Measurements from ENCODE around the gene POU2F1.

Gene POU2F1

GRCh38 chr1:167273027-167273800 is 52.5 kb downstream of the POU2F1 start:
- DNase-seq, result no peak

DNA sequence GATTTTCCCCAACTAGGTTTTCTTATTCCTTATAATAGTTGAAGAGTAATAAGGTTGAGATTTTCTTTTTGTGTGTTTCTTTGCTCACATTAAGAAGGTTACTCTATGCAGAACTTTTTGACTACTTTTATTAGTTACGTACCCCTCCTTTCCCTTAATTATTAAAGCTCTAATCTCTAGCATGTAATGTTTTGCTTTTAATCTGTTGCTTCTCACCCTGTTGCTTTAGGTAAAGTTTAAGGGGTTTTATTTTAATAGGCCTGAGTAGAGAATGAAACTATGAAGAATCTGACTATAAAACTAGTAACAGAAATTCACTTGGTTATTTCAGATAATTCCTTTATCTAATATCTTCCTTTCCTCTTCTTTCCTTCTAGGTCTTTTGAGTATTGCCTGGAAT is 53.4 kb downstream of the POU2F1 start:
- DNase-seq, result no peak

DNA sequence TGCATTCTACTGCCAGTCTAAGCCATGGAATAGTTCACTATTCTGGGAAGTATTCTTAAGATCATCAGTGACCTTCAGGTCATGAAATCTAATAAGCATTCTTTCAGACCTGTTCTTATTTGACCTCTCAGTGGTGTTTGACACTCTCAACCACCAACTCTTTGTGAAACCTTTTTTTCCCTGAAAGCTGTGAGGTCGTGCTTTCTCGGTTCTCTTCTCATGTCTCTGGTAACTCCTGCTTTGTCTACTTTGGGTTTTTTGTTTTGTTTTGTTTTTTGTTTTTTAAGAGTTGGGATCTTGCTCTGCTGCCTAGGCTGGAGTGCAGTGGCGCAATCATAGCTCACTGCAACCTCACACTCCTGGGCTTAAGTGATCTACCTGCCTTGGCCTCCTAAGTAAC is 56.3 kb downstream of the POU2F1 start:
- DNase-seq, result no peak

GRCh38 chr1:167278497-167278896 is 57.8 kb downstream of the POU2F1 start:
- no peak for DNase-seq

GRCh38 chr1:167280912-167281311 is 60.2 kb downstream of the POU2F1 start:
- DNase-seq, result no peak

- DNase-seq, result no peak
These were observed 67.8 kb downstream of the POU2F1 start for GRCh38 chr1:167288390-167289074.

GRCh38 chr1:167289075-167289442 is 68.4 kb downstream of the POU2F1 start:
- no peak for DNase-seq

- no peak for DNase-seq
These were observed 69.3 kb downstream of the POU2F1 start for GRCh38 chr1:167289966-167290365.

GRCh38 chr1:167291539-167292185 is 71.0 kb downstream of the POU2F1 start:
- DNase-seq, result no peak

DNA sequence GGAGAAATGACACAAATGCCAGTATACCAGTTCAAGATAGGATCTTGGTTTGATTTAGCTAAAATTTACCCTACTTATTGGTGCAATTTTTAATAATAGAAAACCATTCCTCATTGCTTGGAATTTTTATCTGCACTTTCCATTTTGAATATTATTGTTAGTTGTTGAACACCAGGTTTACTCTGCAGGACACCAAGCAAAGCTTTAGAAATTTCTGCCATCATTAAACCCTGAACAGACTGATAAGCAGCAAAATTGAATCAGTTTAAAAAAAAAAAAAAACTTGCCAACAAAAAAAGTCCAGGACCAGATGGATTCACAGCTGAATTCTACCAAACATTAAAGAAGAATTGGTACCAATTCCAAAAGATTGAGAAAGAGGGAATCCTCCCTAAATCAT is 71.5 kb downstream of the POU2F1 start:
- DNase-seq, result no peak

DNA sequence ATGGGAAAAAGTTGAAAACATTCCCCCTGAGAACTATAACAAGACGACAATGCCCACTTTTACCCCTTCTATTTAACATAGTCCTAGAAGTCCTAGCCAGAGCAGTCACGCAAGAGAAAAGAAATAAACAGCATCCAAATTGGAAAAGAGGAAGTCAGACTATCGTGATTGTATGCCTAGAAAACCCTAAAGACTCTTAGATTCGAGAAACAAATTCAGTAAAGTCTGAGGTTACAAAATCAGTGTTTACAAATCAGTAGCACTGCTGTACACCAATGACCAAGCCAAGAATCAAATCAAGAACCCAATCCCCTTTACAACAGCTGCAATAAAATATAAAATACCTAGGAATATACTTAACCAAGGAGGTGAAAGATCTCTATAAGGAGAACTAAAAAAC is 72.4 kb downstream of the POU2F1 start:
- DNase-seq, result no peak

- DNase-seq, result no peak
These were observed 73.8 kb downstream of the POU2F1 start for GRCh38 chr1:167294528-167294927.

DNA sequence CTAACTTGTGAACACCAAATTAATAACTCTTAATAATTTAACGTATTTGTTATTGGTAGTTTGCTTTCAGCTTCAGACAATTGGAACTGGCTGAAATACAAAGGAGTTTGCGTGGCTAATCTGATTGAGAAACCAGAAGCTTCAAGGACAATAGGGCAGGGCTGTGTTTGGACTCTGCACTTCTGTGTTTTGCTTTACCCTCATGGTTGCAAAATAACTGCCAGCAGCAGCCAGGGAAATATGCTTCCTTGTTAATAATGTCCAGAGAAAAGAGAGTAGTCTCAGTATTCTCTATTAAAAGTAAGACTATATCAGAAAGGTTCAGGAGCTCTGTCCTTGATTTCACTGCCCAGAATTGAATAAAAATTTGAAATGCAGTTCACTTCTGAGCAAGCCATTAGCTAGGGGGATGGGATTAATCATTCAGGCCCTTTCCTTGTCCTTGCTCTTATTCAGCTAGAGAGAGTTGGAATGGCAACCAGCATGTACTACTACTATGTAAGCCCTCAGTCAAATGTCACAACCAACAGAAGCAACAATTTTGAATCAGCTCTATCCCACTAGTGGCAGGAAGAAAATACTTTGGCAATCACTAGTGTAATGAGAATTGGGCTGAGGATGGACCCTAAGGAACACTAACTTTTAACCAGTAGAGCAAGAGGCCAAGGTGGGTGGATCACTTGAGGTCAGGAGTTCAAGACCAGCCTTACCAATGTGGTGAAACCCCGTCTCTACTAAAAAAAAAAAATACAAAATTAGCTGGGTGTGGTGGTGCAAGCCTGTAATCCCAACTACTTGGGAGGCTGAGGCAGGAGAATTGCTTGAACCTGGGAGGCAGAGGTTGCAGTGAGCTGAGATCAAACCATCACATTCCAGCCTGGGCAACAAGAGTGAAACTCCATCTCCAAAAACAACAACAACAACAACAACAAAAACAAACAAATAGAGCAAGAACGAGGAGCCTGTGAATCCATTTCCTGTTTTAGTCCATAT is 76.8 kb downstream of the POU2F1 start:
- no peak for DNase-seq

GRCh38 chr1:167298325-167298724 is 77.6 kb downstream of the POU2F1 start:
- no peak for DNase-seq

- DNase-seq, result no peak
These were observed 80.7 kb downstream of the POU2F1 start for GRCh38 chr1:167301355-167301754.

- DNase-seq, result no peak
These were observed 83.5 kb downstream of the POU2F1 start for GRCh38 chr1:167304165-167304564.

GRCh38 chr1:167305059-167305705 is 84.5 kb downstream of the POU2F1 start:
- no peak for DNase-seq

- no peak for DNase-seq
These were observed 85.1 kb downstream of the POU2F1 start for GRCh38 chr1:167305706-167306277.

- no peak for DNase-seq
These were observed 90.0 kb downstream of the POU2F1 start for GRCh38 chr1:167310732-167311131.

DNA sequence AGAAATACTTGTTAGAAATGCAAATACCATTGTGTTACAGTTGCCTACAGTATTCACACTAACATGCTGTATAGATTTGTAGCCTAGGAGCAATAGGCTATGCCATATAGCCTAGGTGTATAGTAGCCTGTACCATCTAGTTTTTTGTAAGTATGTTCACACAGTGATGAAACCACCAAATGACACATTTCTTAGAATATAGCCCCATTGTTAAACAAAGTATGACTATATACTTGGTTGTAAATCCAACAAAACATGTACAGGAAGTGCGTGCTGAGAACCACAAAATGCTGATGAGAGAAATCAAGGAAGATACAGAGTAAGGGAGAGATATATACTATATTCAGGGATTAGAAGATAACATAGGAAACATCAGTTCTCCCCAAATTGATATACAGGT is 92.2 kb downstream of the POU2F1 start:
- no peak for DNase-seq

DNA sequence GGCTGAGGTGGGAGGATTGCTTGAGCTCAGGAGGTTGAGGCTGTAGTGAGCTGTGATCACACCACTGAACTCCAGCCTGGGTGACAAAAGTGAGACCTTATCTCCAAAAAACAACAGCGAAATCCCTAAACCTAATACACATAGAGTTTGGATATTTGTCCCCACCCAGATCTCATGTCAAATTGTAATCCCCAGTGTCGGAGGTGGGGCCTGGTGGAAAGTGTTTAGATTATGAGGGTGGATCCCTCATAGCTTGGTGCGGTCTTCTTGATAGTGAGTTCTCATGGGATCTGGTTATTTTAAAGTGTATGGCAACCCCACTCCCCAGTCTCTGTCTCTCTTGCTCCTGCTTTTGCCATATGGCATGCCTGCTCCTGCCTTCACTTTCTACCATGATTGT is 94.0 kb downstream of the POU2F1 start:
- DNase-seq, result no peak

GRCh38 chr1:167317463-167317862 is 96.8 kb downstream of the POU2F1 start:
- no peak for DNase-seq
